Measurements from ENCODE around the gene MUC4.

DNA sequence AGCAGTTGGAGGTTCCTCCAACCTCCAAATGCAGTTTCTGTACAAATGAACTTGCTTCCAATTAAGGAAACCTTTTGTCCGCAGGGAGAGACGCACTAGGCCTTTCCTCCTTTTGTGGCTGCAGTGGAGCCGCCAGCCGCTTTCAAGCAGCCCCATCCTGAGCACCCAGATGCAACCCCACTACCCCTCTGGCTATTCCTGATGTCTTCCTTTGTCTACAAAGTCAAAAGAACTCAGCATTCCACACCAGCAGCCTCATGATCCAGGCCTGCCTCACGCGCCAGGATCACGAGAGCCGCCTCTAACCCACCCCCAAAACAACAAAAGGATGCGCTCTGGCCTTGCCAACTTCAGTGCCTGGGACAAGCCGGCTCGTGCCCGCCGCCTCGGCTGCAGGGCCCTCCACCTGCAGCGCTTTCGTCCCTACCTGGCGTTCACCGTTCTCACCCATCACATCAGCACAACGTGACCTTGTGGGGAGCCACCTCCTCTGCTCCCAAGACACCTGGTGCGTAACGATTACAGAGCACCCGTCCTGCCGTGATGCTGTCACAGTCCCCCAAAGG lies 48.2 kb upstream of the MUC4 start:
- TF ChIP-seq POLR2AphosphoS5 (IDR thresholded peaks at IDR 0.05) = no peak
- TF ChIP-seq EP300 (IDR thresholded peaks at IDR 0.05) = no peak
- TF ChIP-seq, protein P1, sequence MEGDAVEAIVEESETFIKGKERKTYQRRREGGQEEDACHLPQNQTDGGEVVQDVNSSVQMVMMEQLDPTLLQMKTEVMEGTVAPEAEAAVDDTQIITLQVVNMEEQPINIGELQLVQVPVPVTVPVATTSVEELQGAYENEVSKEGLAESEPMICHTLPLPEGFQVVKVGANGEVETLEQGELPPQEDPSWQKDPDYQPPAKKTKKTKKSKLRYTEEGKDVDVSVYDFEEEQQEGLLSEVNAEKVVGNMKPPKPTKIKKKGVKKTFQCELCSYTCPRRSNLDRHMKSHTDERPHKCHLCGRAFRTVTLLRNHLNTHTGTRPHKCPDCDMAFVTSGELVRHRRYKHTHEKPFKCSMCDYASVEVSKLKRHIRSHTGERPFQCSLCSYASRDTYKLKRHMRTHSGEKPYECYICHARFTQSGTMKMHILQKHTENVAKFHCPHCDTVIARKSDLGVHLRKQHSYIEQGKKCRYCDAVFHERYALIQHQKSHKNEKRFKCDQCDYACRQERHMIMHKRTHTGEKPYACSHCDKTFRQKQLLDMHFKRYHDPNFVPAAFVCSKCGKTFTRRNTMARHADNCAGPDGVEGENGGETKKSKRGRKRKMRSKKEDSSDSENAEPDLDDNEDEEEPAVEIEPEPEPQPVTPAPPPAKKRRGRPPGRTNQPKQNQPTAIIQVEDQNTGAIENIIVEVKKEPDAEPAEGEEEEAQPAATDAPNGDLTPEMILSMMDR (IDR thresholded peaks at IDR 0.05) = no peak

Measured in gastroesophageal sphincter (tissue), 3 donors.